Measurements from ENCODE around the gene PRXL2B. TPM values are rescaled to one million over a fixed set of nuclear protein-coding genes. Genes with fewer than 3 reads are reported as not detected.

Gene PRXL2B
- total RNA-seq, 4 donors from 2014 or later = 8.2 to 33.9 (median 11.3) TPM

DNA sequence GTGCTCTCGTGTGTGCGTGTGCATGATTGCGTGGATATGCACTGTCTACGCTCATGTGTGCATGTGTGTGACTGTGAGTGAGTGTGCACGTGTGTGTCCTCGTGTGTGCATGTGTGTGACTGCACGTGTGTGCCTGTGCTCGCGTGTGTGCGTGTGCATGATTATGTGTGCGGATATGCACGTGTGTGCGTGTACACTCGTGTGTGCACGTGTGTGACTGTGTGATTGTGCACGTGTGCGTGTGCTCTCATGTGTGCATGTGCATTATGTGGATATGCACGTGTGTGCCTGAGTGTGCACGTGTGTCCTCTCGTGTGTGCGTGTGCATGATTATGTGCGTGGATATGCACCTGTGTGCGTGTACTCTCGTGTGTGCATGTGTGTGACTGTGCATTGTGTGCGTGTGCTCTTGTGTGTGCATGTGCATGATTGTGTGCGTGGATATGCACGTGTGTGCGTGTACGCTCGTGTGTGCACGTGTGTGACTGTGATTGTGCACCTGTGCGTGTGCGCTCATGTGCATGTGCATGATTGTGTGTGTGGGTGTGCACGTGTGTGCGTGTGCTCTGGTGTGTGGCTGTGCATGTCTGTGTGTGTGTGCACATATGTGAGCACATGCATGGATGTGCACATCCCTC lies 44.0 kb downstream of the PRXL2B start:
- WGBS, 2 donors = 91 to 93% methylated on average over 29 to 35 of the region's 35 CpGs
- Histone ChIP-seq H3K27ac (no peak overlapping the region), H3K4me1 (peaks cover 0 to 11% (median 3%) of the 10 kb centered on the region in 3 donors), H3K27me3 (peaks cover 20 to 95% (median 21%) of the 10 kb centered on the region in 4 donors), H3K36me3 (no peaks in the 10 kb centered on the region), H3K4me3 (no peak overlapping the region), H3K9me3 (no peaks in the 10 kb centered on the region)
- TF ChIP-seq POLR2A (IDR thresholded peaks at IDR 0.05) = no peak
- TF ChIP-seq, protein P1, sequence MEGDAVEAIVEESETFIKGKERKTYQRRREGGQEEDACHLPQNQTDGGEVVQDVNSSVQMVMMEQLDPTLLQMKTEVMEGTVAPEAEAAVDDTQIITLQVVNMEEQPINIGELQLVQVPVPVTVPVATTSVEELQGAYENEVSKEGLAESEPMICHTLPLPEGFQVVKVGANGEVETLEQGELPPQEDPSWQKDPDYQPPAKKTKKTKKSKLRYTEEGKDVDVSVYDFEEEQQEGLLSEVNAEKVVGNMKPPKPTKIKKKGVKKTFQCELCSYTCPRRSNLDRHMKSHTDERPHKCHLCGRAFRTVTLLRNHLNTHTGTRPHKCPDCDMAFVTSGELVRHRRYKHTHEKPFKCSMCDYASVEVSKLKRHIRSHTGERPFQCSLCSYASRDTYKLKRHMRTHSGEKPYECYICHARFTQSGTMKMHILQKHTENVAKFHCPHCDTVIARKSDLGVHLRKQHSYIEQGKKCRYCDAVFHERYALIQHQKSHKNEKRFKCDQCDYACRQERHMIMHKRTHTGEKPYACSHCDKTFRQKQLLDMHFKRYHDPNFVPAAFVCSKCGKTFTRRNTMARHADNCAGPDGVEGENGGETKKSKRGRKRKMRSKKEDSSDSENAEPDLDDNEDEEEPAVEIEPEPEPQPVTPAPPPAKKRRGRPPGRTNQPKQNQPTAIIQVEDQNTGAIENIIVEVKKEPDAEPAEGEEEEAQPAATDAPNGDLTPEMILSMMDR (IDR thresholded peaks at IDR 0.05) = no peak
- DNase-seq = no peak
- intact Hi-C loops (cut with DNase I) = no loop called here

DNA sequence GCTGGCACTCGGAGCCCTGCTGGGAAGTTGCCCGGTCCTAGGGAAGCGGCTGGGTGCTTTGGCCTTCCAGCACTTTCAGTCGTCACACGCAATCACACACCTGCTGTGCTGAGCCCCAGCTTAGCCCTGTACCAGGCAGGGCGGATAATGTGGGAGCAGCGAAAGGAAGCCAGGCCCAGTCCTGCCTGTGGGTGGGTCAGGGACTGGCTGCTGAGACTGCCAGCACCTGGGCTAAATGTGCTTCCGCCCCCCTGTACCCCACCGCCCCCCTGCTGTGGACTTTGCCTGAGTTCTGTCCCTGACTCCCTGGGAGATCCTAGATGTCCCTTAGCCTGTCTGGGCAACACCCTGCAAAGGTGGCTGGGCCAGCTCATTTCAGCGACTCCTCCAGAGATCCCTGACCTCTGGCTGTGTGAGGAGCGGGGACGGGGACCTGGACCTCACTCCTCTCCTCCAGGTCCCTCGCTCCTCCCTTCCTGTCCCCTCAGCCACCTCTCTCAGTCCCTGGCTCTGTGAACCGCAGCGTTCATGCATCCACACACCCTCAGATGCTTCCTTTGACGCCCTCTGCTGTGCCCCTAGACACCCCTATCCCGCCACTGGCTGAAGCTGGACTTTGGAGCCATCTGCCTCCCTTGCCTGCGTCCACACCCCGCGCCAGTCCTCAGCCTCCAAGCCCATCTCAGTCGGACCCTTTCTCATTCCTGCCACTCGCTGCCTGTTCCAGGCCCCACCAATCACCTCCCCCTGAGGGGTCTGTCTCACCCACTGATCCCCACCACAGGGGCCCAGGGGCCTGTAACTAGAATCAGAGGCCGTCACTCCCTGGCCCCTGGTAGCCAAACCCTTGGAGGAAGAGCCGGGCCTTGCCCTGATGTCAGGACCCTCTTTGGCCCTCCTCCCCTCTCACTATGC lies 44.8 kb downstream of the PRXL2B start:
- no peak for DNase-seq
- no peak for TF ChIP-seq POLR2A (IDR thresholded peaks at IDR 0.05)
- TF ChIP-seq, protein P1 (IDR thresholded peaks at IDR 0.05) = no peak
- WGBS, 2 donors = 67 to 73% methylated on average over 12 to 20 of the region's 24 CpGs
- Histone ChIP-seq H3K27ac (no peak overlapping the region), H3K9me3 (peaks cover 0 to 3% (median 0%) of the 10 kb centered on the region in 3 donors), H3K4me1 (peaks cover 0 to 11% (median 3%) of the 10 kb centered on the region in 3 donors), H3K36me3 (no peaks in the 10 kb centered on the region), H3K27me3 (peaks cover 20 to 94% (median 21%) of the 10 kb centered on the region in 4 donors), H3K4me3 (no peak overlapping the region)
- intact Hi-C loops (cut with DNase I) = no loop called here

DNA sequence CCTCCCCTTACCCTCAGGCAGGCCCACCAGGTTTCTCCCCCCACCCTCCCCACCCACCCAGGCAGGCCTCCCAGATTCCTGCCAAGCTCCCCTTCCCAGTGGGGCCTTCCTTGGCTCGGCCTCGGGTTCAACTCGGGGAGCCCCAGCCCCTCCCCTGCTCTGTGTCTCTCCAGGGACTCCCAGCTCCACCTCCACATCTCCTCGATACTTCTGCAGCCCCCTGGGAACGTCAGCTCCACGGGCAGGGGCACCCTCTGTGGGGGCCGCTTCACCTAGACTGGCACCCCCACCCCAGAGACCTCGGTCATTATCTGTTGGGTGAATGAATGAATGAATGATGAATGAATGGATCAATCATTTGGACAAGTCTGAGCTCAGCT lies 45.5 kb downstream of the PRXL2B start:
- Histone ChIP-seq H3K36me3 (no peaks in the 10 kb centered on the region), H3K27ac (no peak overlapping the region), H3K4me1 (peaks cover 0 to 11% (median 3%) of the 10 kb centered on the region in 3 donors), H3K27me3 (peaks cover 20 to 94% (median 21%) of the 10 kb centered on the region in 4 donors), H3K4me3 (no peak overlapping the region), H3K9me3 (peaks cover 0 to 10% (median 4%) of the 10 kb centered on the region in 3 donors)
- DNase-seq = no peak
- intact Hi-C loops (cut with DNase I) = no loop called here
- TF ChIP-seq POLR2A (IDR thresholded peaks at IDR 0.05) = no peak
- TF ChIP-seq, protein P1 (IDR thresholded peaks at IDR 0.05) = no peak
- WGBS, 2 donors = 49 to 65% methylated on average over 2 to 6 of the region's 8 CpGs

DNA sequence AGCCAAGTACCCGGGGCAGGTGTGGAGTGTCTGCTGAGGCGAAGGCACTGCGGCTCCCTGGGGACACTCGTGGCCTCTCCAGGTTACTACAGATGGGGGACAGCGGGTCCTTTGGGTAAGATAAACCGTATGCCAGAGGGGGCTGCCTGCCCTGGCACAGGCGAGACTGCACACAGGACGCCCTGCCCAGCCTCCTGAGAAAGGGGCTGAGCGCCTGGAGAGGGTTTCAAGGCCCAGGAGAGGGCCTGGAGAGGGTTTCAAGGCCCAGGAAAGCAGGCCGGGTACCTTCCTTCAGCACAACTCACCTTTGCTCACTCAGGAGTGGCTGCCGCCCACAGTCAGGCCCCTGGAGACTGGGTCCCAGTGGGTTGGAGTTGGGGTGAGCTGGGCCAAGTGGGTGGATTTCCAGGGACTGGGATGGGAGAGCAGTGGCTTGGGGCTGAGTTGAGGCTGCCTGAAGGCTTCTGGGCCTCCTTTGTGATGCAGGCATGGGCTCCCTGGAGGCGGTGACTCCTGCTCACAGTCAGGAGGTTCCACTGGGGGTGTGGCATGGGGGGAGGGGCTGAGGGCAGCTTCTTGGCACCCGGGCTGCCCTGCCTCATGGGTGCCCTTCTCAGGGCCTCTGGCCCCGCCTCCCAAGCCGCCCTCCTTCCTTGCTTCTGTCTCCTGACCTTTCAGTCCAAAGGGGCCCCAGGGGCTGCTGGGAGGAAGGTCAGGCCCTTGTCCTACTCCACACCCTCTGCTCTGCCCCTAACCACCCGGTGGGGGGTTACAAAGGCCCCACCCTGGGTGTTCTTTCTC lies 46.2 kb downstream of the PRXL2B start, which contains the start of gene MMEL1:
MMEL1 (minus strand) TSS at position 456 of the 801 bp plus-strand sequence. CDS start 3,532 bp downstream, outside the sequence.
- no peak within 1 kb of the TSS for H3K27ac ChIP-seq
- H3K36me3 ChIP-seq = no peaks in the 10 kb centered on the region
- 41 to 65% methylated on average over 5 to 7 of the region's 16 CpGs for WGBS, 2 donors
- peaks cover 14 to 94% (median 18%) of the 10 kb centered on the region in 4 donors for H3K27me3 ChIP-seq
- intact Hi-C loops (cut with DNase I) = no loop called here
- H3K4me1 ChIP-seq = peaks cover 0 to 11% (median 3%) of the 10 kb centered on the region in 3 donors
- TF ChIP-seq, protein P1 (IDR thresholded peaks at IDR 0.05) = no peak
- TF ChIP-seq POLR2A (IDR thresholded peaks at IDR 0.05) = no peak
- H3K4me3 ChIP-seq = no peak within 1 kb of the TSS
- DNase-seq = no peak
- peaks cover 0 to 13% (median 4%) of the 10 kb centered on the region in 3 donors for H3K9me3 ChIP-seq
